Duodenal mucosa (tissue), 2 donors: ENCODE results near the gene CCR7.

ENCODE experiments used
- H3K27ac ChIP-seq: one replicate; pipeline ENCODE4 v1.7.0; 2013; ENCODE audit warnings: low read depth, low read length
- H3K27me3 ChIP-seq, 2 donors: one replicate each; pipeline ENCODE4 v1.7.0; 2013; ENCODE audit warnings: low read length in 2 of 2, control low read depth in 1 of 2; ENCODE audit not compliant: insufficient read depth in 2 of 2, control insufficient read depth in 1 of 2
- H3K36me3 ChIP-seq, 2 donors: one replicate each; pipeline ENCODE4 v1.7.0; 2013; ENCODE audit warnings: low read length in 2 of 2, control low read depth in 1 of 2; ENCODE audit not compliant: insufficient read depth in 2 of 2, control insufficient read depth in 1 of 2
- H3K4me1 ChIP-seq, 2 donors: one replicate each; pipeline ENCODE4 v1.7.0; 2013; ENCODE audit warnings: low read length in 2 of 2, control low read depth in 1 of 2; ENCODE audit not compliant: insufficient read depth in 2 of 2, control insufficient read depth in 1 of 2
- H3K4me3 ChIP-seq, 2 donors: one replicate each; pipeline ENCODE4 v1.7.0; 2013; ENCODE audit warnings: low read length in 2 of 2, low read depth in 1 of 2
- H3K9ac ChIP-seq, 2 donors: one replicate each; pipeline ENCODE4 v1.7.0; 2013; ENCODE audit warnings: low read length in 2 of 2, low read depth in 1 of 2
- H3K9me3 ChIP-seq, 2 donors: one replicate each; pipeline ENCODE4 v1.7.0; 2013; ENCODE audit warnings: low read length in 2 of 2, control low read depth in 1 of 2; ENCODE audit not compliant: control insufficient read depth in 1 of 2

CCR7 gene

DNA sequence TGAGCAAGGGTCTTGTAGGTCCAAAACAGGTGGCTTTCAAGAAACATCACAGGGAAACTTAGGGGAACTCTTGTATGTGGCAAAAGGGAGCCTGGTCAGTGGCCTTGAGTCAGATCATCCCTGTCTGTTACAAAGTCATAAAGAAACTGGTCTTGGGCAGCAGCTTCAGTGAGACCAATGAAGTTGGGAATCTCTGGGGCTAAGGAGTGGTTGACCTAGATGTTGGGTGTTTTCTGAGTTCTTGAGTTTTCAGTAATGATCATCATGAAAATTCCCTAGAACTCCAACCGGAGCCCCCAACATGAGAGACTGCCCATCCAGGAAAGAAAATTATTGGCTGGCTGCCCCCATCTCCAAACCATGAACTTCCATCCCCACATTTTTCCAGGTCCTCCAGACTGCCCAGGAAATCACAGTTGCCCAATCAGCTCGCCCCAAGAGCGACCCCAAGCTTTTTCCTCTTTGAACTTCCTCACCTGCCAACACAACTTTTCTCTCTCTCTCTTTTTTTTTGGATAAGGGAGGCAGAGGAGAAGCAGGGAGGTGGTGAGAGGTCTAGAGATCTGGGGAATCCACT lies 3.9 kb downstream of the CCR7 start:
- no peak overlapping the region for H3K4me3 ChIP-seq
- no peak overlapping the region for H3K9ac ChIP-seq
- no peak overlapping the region for H3K27ac ChIP-seq
- H3K4me1 ChIP-seq: peaks cover 14 to 26% of the 10 kb centered on the region in 2 donors
- no peaks in the 10 kb centered on the region for H3K36me3 ChIP-seq
- H3K9me3 ChIP-seq: no peaks in the 10 kb centered on the region
- H3K27me3 ChIP-seq: peaks cover 5 to 18% of the 10 kb centered on the region in 2 donors

DNA sequence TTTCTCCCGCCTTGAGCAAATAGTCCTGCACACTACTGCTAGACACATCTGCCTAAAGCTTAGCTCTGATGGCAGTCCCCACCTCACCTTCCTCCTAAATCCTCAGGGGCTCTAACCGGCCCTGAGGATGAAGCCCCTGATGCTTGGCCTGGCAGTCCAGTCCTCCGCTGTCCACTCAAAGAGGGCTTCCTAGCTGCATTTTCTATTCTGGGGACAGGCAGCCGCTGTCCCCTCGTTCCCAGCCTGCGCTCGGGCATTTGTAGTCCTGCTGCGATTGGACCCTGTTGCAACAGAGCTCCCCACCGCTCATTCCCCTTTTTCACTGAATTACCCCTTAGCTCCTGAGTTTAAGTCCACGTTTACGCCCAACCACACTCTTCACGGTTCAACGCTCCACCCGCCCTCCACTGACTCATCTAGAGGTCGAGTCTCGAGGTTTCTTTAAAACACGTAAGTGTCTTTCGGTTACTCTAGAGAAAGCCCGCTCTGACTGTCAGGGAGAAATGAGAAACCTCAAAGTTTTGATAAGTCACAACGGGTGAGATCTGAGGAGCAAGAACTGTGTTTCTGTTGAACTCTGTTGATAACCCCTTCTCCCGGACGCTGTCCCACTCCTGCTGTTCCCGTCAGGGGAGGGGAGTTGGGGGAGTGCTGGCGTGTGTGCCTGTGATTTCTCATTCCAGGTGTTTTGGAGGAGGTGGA lies 4.5 kb downstream of the CCR7 start:
- H3K9ac ChIP-seq: peak overlapping the region; percentile 52 to 54
- H3K4me3 ChIP-seq: peak overlapping the region; percentile 56 to 65
- H3K27ac ChIP-seq: peak overlapping the region; percentile 3
- H3K4me1 ChIP-seq: peaks cover 14 to 26% of the 10 kb centered on the region in 2 donors
- no peaks in the 10 kb centered on the region for H3K36me3 ChIP-seq
- peaks cover 5 to 18% of the 10 kb centered on the region in 2 donors for H3K27me3 ChIP-seq
- H3K9me3 ChIP-seq: no peaks in the 10 kb centered on the region

DNA sequence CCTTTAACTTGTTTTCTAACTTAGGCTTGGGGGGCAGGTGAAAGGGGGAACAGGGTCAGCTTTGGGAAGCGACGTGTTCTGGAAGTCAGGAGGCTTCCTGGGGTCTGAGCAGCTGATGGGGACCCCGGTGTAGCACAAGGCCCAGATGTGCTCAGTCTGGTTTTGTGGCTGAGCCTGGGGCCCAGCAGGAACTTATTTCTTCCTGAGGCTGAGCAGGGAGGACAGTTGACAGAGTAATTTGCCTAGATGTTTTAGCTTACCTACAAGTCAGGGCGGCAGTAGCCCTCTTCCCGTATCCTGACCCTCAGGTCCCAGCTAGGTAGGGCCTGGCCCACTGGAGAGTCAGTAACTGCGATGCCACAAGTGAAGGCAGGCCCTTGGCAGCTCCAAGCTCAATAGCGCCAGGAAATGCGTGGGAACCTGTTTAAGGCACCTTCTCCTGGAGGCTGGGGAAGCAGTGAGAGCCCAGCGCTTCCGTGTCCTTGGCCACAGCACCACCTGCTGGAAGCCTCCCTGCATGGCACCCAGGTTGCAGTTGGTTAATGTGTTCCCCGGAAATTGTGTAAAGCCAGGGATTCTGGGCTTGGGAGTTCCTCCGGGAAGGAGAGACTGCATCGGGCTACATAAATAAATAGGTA lies 5.2 kb downstream of the CCR7 start:
- H3K9ac ChIP-seq: peak overlapping the region; percentile 52 to 54
- no peak overlapping the region for H3K27ac ChIP-seq
- no peaks in the 10 kb centered on the region for H3K36me3 ChIP-seq
- H3K9me3 ChIP-seq: no peaks in the 10 kb centered on the region
- peaks cover 5 to 16% of the 10 kb centered on the region in 2 donors for H3K27me3 ChIP-seq
- peak overlapping the region; percentile 56 to 65 for H3K4me3 ChIP-seq
- H3K4me1 ChIP-seq: peaks cover 14 to 26% of the 10 kb centered on the region in 2 donors

DNA sequence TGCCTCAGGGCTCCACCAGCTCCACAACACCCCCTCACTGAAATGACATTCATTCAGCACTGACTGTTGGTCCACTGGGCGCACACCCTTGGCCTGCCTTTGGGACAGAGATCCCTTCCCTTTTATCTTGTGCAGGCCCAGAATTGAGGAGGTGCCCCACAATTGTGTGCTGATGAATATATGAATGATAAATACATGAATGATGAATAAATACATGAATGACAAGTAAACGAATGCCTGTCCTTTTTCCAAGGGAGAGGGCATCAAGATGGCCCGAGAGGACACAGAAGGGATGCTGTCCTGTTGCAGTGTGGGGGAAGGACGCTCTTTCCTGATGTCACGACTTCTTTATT lies 5.7 kb downstream of the CCR7 start:
- H3K27ac ChIP-seq: no peak overlapping the region
- H3K4me1 ChIP-seq: peaks cover 18 to 31% of the 10 kb centered on the region in 2 donors
- no peaks in the 10 kb centered on the region for H3K9me3 ChIP-seq
- H3K4me3 ChIP-seq: no peak overlapping the region
- no peaks in the 10 kb centered on the region for H3K36me3 ChIP-seq
- peaks cover 5 to 13% of the 10 kb centered on the region in 2 donors for H3K27me3 ChIP-seq
- H3K9ac ChIP-seq: peak overlapping the region in 1 of 2 donors; percentile 52

DNA sequence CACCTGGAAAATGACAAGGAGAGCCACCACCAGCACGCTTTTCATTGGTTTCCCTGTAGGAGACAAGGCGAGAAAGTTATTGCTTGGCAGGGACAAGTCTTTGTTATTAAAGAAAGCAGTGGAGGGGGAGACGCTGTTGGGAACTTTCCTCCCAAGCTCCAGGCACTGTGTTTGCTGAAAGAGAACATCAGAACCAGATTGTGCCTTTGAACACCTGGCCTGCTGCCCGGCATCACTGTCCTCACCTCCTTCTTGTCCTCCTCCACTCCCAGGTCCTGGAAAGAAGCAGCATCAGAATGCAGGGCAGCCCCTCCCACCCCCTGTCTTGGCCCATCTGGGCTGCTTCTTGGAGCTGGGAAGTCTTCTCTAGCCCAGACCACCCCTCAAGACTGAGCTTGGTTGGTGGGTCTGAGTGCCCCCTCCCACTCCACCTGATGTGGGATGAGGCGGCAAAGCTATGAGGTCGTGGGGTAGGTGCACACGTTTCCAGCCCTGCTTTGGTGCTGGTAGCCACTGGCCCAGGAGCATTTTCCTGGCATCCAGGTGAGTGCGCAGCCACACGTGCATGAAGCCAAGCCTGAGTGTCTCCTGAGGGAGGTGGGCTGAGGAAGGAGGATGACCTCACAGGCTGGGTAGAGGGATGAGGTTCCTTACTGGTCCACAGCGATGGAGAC lies 6.2 kb downstream of the CCR7 start:
- no peak overlapping the region for H3K27ac ChIP-seq
- no peaks in the 10 kb centered on the region for H3K9me3 ChIP-seq
- peaks cover 5 to 8% of the 10 kb centered on the region in 2 donors for H3K27me3 ChIP-seq
- H3K9ac ChIP-seq: no peak overlapping the region
- peaks cover 24 to 36% of the 10 kb centered on the region in 2 donors for H3K4me1 ChIP-seq
- no peak overlapping the region for H3K4me3 ChIP-seq
- no peaks in the 10 kb centered on the region for H3K36me3 ChIP-seq

DNA sequence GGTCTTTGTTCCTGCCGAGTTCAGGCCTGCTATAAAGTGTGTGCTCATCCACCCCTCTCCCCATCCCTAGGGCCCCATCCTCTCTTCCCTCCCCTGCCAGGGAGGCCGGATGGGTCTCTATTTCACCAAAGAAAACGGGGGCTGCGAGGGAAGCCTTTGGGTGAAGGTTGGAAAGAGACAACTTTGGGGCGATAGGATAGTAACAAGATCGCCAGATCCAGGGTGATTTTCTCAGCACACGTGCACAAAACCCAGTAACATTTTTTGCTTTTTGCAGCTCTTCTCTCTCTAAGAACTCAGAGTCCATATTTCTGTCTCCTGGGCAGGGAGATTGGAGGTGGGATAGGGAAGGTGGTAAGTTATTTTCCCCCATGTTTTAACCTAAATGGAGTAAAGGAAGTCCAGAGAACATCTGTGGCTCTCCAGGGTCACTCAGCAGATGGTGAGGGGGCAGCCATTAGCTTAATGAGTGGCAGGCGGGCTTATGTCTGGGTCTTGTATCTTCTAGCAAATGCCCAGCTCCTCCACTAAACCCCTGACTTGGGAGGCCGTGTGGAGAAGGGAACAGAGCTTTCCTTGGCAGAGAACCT lies 6.9 kb downstream of the CCR7 start:
- no peaks in the 10 kb centered on the region for H3K9me3 ChIP-seq
- peaks cover 5 to 8% of the 10 kb centered on the region in 2 donors for H3K27me3 ChIP-seq
- no peak overlapping the region for H3K9ac ChIP-seq
- H3K36me3 ChIP-seq: no peaks in the 10 kb centered on the region
- H3K4me3 ChIP-seq: no peak overlapping the region
- H3K4me1 ChIP-seq: peaks cover 29 to 40% of the 10 kb centered on the region in 2 donors
- no peak overlapping the region for H3K27ac ChIP-seq

DNA sequence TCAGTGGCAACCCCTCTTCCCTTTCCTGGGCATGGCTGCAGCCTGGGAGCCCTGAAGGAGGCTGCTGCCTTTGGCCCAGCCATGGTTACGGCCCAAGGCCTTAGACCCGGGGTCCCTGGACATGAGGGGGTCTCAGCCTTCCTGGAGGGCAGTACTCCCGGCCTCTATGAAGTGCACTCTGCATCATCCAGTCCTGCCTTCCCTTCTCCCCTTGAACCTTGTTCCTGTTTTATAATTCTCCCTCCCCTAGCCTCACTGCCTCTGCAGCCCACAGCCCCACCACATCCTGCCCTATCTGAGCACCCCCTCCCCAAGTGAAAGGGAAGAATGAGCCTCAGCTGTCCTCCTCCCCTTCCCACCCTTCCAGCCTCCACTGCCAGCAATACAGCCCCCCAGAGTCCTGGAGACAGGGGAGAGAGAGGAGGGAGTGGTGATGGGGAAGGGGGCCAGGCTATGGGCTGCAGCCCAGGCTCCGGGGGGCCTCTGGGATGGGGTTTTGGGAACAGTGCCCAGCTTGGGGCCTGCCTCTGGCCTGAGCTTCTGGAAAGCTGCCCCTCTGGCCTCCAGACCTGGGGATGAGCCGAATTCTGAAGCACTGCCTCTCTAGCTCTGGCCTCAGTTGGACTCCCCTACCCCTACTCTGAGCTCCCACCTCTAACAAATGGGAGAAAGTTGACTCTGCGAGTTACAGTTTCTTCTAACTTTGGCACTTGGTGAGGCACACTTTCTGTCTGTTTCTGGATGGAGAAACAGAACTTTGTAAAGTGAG lies 7.6 kb downstream of the CCR7 start:
- H3K4me3 ChIP-seq: no peak overlapping the region
- H3K4me1 ChIP-seq: peaks cover 34 to 44% of the 10 kb centered on the region in 2 donors
- no peaks in the 10 kb centered on the region for H3K9me3 ChIP-seq

DNA sequence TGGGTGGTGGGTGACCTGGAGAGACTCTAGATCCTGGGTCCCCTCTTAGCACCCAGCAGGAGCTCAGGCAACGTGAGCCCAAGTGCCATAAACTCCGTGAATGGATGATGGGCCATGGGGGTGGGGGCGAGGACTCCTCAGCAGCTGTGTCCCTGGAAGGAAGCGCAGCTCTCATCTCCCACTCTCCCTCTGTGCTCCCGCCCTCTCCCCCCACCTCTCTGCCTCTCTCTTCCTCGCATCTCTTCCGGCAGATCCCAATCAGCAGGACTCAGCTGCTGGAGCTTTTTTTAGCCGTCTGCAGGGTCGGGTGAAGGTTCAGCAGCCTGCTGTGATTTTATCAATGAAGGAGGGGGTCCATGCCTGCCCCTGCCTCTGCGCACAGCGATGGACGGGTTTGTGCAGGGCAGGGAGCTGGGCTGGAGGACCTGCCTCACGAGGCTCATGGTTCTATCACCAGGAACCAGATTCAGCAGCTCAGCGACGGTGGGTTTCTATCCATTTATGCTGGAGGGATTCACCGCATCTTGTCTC lies 8.3 kb downstream of the CCR7 start:
- Histone ChIP-seq H3K9ac (no peak overlapping the region), H3K4me3 (no peak overlapping the region)

More for the DNA sequence above, 7.6 kb downstream of the CCR7 start:
- H3K27me3 ChIP-seq: peaks cover 3% of the 10 kb centered on the region in 2 donors
- H3K36me3 ChIP-seq: no peaks in the 10 kb centered on the region
- H3K9ac ChIP-seq: no peak overlapping the region
- H3K27ac ChIP-seq: peak overlapping the region; percentile 35

DNA sequence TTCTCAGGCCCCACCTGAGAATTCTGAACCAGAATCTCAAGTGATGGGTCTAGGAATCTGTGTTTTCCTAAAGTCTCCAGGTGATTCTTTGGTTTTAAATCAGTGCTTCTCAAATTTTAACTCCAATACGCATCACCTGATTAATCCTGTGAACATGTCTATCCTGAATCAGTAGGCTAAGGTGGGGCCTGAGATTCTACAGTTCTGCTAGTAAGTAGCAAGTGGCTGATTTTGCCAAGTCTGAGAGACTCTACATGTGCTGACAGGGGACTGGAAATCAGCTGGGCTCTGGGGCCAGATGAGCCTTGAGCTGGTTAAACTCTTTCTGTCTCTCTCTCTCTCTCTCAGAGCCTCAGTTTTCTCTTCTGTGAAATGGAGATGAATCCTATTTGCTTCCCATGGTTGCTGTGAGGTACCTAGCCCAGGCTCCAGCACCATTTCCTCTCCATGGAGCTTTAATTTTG lies 9.0 kb downstream of the CCR7 start:
- no peak overlapping the region for H3K4me3 ChIP-seq
- H3K36me3 ChIP-seq: no peaks in the 10 kb centered on the region
- H3K9me3 ChIP-seq: no peaks in the 10 kb centered on the region
- peaks cover 0 to 3% of the 10 kb centered on the region in 2 donors for H3K27me3 ChIP-seq
- H3K9ac ChIP-seq: no peak overlapping the region
- H3K4me1 ChIP-seq: peaks cover 34 to 43% of the 10 kb centered on the region in 2 donors
- no peak overlapping the region for H3K27ac ChIP-seq

More for the DNA sequence above, 8.3 kb downstream of the CCR7 start:
- Histone ChIP-seq H3K9me3 (no peaks in the 10 kb centered on the region), H3K27me3 (peaks cover 0 to 3% of the 10 kb centered on the region in 2 donors), H3K4me1 (peaks cover 34 to 44% of the 10 kb centered on the region in 2 donors), H3K27ac (peak overlapping the region; percentile 35), H3K36me3 (no peaks in the 10 kb centered on the region)
